GM12878 (cell line): ENCODE measurements around the gene BAIAP2L1. TPM values are rescaled to one million over a fixed set of nuclear protein-coding genes. Genes with fewer than 3 reads are reported as not detected.

Experiments used
- ATAC-seq: fragments of 200-7000 bp; cut with Tn5 transposase; 3 replicates; pipeline ENCODE4 v1.9.1; 2020; ENCODE audit warnings: mild to moderate bottlenecking, moderate library complexity
- BruUV-seq: library from RNA; stranded (reverse); fragments of 400-500 nt; replicated peaks from 2 replicates; lab custom pipeline; 2021; lab: Mats Ljungman, UMichigan
- CTCF ChIA-PET: fragments of 300-600 bp; sonication (Branson Sonifier 250); formaldehyde crosslinking; extraction: SDS; loops from one replicate; lab custom pipeline; 2021; ENCODE audit warnings: inconsistent platforms; lab: Yijun Ruan, JAX
- POLR2A ChIA-PET: fragments of 350-600 bp; formaldehyde crosslinking; extraction: SDS; loops from one replicate; lab custom pipeline; 2021; ENCODE audit warnings: inconsistent platforms; lab: Charles Lee
- RAD21 ChIA-PET: fragments of 300-600 bp; sonication (Branson Sonifier 250); formaldehyde crosslinking; loops from one replicate; lab custom pipeline; 2023; ENCODE audit warnings: antibody characterized with exemption; ENCODE audit not compliant: unreplicated experiment; lab: Charles Lee
- SMC1A ChIA-PET: fragments of 300-600 bp; sonication (Branson Sonifier 250); formaldehyde crosslinking; loops from one replicate; lab custom pipeline; 2023; ENCODE audit not compliant: unreplicated experiment, uncharacterized antibody; lab: Charles Lee
- DNase-seq: peaks from one replicate; pipeline ENCODE4 v3.0.0-alpha.2; 2011; ENCODE audit warnings: low read depth, low spot score
- FAIRE-seq: peaks from 3 replicates; lab custom pipeline; 2011; peaks lifted over from hg19 to GRCh38; lab: Jason Lieb, UNC
- H2AFZ ChIP-seq: 2 replicates; pipeline ENCODE4 v1.6.0; 2011; ENCODE audit warnings: low read depth, low read length, control low read depth; ENCODE audit not compliant: control insufficient read depth
- H3K27ac ChIP-seq: 2 replicates; pipeline ENCODE4 v1.5.1; 2011; ENCODE audit warnings: control low read depth; ENCODE audit not compliant: control insufficient read depth, insufficient read depth
- H3K27me3 ChIP-seq, 2 experiments: replicated peaks in 1 of 2; 2 replicates each; pipeline versions ENCODE4 v1.6.0 to v1.6.1; 2011; ENCODE audit warnings: low read length in 1 of 2; ENCODE audit not compliant: control insufficient read depth in 2 of 2, insufficient read depth in 2 of 2
- H3K36me3 ChIP-seq, 2 experiments: 2 replicates each; pipeline ENCODE4 v1.5.1; 2011; ENCODE audit warnings: low read length in 1 of 2; ENCODE audit not compliant: control insufficient read depth in 2 of 2, insufficient read depth in 2 of 2
- H3K4me1 ChIP-seq: 2 replicates; pipeline ENCODE4 v1.6.1; 2011; ENCODE audit warnings: mild to moderate bottlenecking, low read length, moderate library complexity, mixed read lengths; ENCODE audit not compliant: control insufficient read depth, insufficient read depth
- H3K4me2 ChIP-seq: 2 replicates; pipeline ENCODE4 v1.6.0; 2011; ENCODE audit warnings: control low read depth; ENCODE audit not compliant: control insufficient read depth, insufficient read depth
- H3K4me3 ChIP-seq: fragments of 200-600 bp; sonication (generic); 2 replicates; pipeline ENCODE4 v1.5.1; 2016
- H3K79me2 ChIP-seq: 2 replicates; pipeline ENCODE4 v1.6.0; 2011; ENCODE audit warnings: low read length; ENCODE audit not compliant: control insufficient read depth, insufficient read depth
- H3K9ac ChIP-seq: 2 replicates; pipeline ENCODE4 v1.8.0; 2011; ENCODE audit warnings: low read length, control low read depth, mixed read lengths; ENCODE audit not compliant: control insufficient read depth, insufficient read depth
- H3K9me3 ChIP-seq: replicated peaks from 3 replicates; pipeline ENCODE4 v1.5.1; 2011; ENCODE audit warnings: mild to moderate bottlenecking, low read length; ENCODE audit not compliant: control insufficient read depth, insufficient read depth
- H4K20me1 ChIP-seq: 2 replicates; pipeline ENCODE4 v1.6.0; 2011; ENCODE audit not compliant: control insufficient read depth, insufficient read depth
- BHLHE40 ChIP-seq, 2 experiments: fragments of 450-650 bp in 1 of 2; IDR thresholded peaks; 2 replicates each; pipeline ENCODE4 v1.6.1; 2011 to 2017; ENCODE audit warnings: low read depth in 2 of 2, borderline replicate concordance in 1 of 2, improper control_type of control experiment in 1 of 2, low read length in 1 of 2, mild to moderate bottlenecking in 1 of 2
- FOS ChIP-seq: IDR thresholded peaks from 3 replicates; pipeline ENCODE4 v1.6.1; 2011; ENCODE audit warnings: borderline replicate concordance; ENCODE audit not compliant: insufficient read length; ENCODE audit errors: extremely low read depth
- JUNB ChIP-seq: IDR thresholded peaks from 2 replicates; pipeline ENCODE4 v1.6.1; 2016; ENCODE audit warnings: antibody characterized with exemption, mild to moderate bottlenecking
- LARP7 ChIP-seq: fragments of 450-650 bp; IDR thresholded peaks from 2 replicates; pipeline ENCODE4 v1.6.1; 2017; ENCODE audit warnings: mild to moderate bottlenecking
- MYC ChIP-seq: IDR thresholded peaks from 2 replicates; pipeline ENCODE4 v1.6.1; 2011; ENCODE audit warnings: mild to moderate bottlenecking, low read length, moderate library complexity, inconsistent platforms; ENCODE audit not compliant: insufficient read depth, insufficient replicate concordance, insufficient read length, severe bottlenecking
- NBN ChIP-seq: fragments of 450-650 bp; IDR thresholded peaks from 2 replicates; pipeline ENCODE4 v1.6.1; 2016
- NFIC ChIP-seq: IDR thresholded peaks from 2 replicates; pipeline ENCODE4 v1.6.1; 2012; ENCODE audit warnings: low read depth, mild to moderate bottlenecking, inconsistent platforms, low read length, moderate library complexity
- POLR2AphosphoS2 ChIP-seq: IDR thresholded peaks from 2 replicates; pipeline ENCODE4 v1.6.1; 2011; ENCODE audit warnings: low read depth, mild to moderate bottlenecking, low read length, improper control_type of control experiment, moderate library complexity
- SP1 ChIP-seq: IDR thresholded peaks from one replicate; pipeline ENCODE4 v1.6.1; 2011; ENCODE audit warnings: low read depth, low read length
- TAF1 ChIP-seq: IDR thresholded peaks from 2 replicates; pipeline ENCODE4 v1.6.1; 2011; ENCODE audit warnings: mild to moderate bottlenecking, low read depth, low read length, borderline replicate concordance
- ZNF384 ChIP-seq: IDR thresholded peaks from 2 replicates; pipeline ENCODE4 v1.6.1; 2012; ENCODE audit warnings: low read depth, mild to moderate bottlenecking, low read length, improper control_type of control experiment, borderline replicate concordance
- ZSCAN29 ChIP-seq: fragments of 450-650 bp; IDR thresholded peaks from 2 replicates; pipeline ENCODE4 v1.6.1; 2017; ENCODE audit warnings: mild to moderate bottlenecking, moderate library complexity
- WGBS: methylation state at CpG from one replicate; pipeline ENCODE4 v1.1.6; 2016; ENCODE audit warnings: low lambda C conversion rate; ENCODE audit not compliant: insufficient replicate concordance, insufficient coverage; ENCODE audit errors: missing lambda C conversion rate; 5-methylcytosine and 5-hydroxymethylcytosine counted together
- in situ Hi-C: fragments of 300-500 bp; cut with MboI; formaldehyde crosslinking; loops from 9 replicates; pipeline ENCODE4 v1.14.3; 2018; ENCODE audit warnings: mixed read lengths
- intact Hi-C: fragments of 100-400 bp; cut with micrococcal nuclease; formaldehyde crosslinking; loops from one replicate; pipeline ENCODE4 v1.14.2; 2022; ENCODE audit not compliant: unreplicated experiment
- polyA plus RNA-seq, 11 experiments: library from polyadenylated mRNA; depleted of rRNA in 4 of 11; unstranded in 6 of 11; stranded (reverse) in 5 of 11; fragments of >200 nt; fragmentation: Nextera tagmentation in 4 of 11; fragmentation: Illumina TruSeq in 1 of 11; extraction: Ambion mirVana in 4 of 11; extraction: Trizol in 1 of 11; gene quantifications; 1 replicate in 1 of 11; 2 replicates in 10 of 11; pipeline versions ENCODE4 v1.2.1 to v1.2.3, GENCODE V29; 2011 to 2016; ENCODE audit warnings: inconsistent platforms in 2 of 11, missing spikeins in 2 of 11, low read depth in 1 of 11
- total RNA-seq, 4 experiments: library from RNA; depleted of rRNA in 3 of 4; stranded (reverse); fragments of >200 nt in 3 of 4; fragmentation: Illumina TruSeq in 1 of 4; extraction: Trizol in 1 of 4; gene quantifications; 2 replicates each; pipeline versions ENCODE4 v1.2.1 to v1.2.3, GENCODE V29; 2013 to 2021
- TF ChIP-seq, protein P1 (sequence below): fragments of 450-650 bp; conservative IDR thresholded peaks from 2 replicates; pipeline ENCODE4 v1.6.1; 2017; ENCODE audit warnings: mild to moderate bottlenecking, moderate library complexity
- TF ChIP-seq, protein P2 (sequence below): fragments of 450-650 bp; IDR thresholded peaks from 2 replicates; pipeline ENCODE4 v1.6.1; 2017; ENCODE audit warnings: low read depth, mild to moderate bottlenecking, moderate library complexity
- TF ChIP-seq, protein P3 (sequence below): IDR thresholded peaks from 2 replicates; pipeline ENCODE4 v1.6.1; 2012; ENCODE audit warnings: low read depth, low read length, improper control_type of control experiment
- TF ChIP-seq, protein P4 (sequence below): IDR thresholded peaks from 2 replicates; pipeline ENCODE4 v1.6.1; 2012; ENCODE audit warnings: low read depth, low read length, improper control_type of control experiment

Gene BAIAP2L1
- total and polyA plus RNA-seq, 10 of the 15 experiments (the other 5 are each of a cell fraction or from before 2014, with no cell fraction given) = 8.9 to 60.2 (median 35.7) TPM

DNA sequence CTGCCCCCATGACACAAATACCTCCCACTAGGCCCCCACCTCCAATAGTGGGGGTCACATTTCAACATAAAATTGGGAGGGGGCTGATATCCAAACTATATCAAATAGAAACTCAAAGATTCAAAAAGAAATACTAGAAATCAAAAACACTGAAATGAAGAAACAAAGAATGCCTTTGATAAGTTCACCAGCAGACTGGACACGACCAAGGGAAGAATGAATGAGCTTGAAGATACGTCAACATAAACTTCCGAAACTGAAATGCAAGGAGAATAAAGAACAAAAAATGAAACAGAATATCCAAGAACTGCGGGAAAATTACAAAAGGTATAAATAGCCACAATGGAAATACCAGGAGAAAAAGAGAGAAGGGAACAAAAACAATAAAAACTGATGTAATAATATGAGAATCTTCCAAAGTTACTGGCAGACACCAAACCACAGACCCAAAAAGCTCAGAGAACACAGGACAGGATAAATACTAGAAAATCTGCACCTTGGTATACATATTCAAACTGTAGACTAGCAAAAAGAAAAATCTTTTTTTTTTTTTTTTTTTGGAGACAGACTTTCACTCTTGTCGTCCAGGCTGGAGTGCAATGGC lies 69.9 kb downstream of the BAIAP2L1 start:
- ChIA-PET SMC1A (no interaction called here), RAD21 (no interaction called here), CTCF (interaction anchor here (1.2 kb wide), 1 partner anchor 70 kb away, joined by 4 read pairs; the partner anchor contains the start of gene BAIAP2L1), POLR2A (interaction anchor here (0.7 kb wide), 1 partner anchor 39 kb away, joined by 3 read pairs; no protein-coding TSS in a partner anchor)
- Histone ChIP-seq H3K27ac (no peak overlapping the region), H3K9ac (no peak overlapping the region), H3K9me3 (no peaks in the 10 kb centered on the region; the same call in 1 of the 3 replicates), H3K27me3 (no peaks in the 10 kb centered on the region), H3K79me2 (no peaks in the 10 kb centered on the region), H3K36me3 (no peaks in the 10 kb centered on the region; a peak in 1 of 4 replicates), H2AFZ (no peak overlapping the region; the same call in 1 of the 2 replicates), H3K4me1 (no peaks in the 10 kb centered on the region), H3K4me2 (no peak overlapping the region), H3K4me3 (no peak overlapping the region), H4K20me1 (no peaks in the 10 kb centered on the region)
- no peak for FAIRE-seq
- in situ Hi-C loops (no loop called here), intact Hi-C loops (no loop called here)
- TF ChIP-seq, protein P1, sequence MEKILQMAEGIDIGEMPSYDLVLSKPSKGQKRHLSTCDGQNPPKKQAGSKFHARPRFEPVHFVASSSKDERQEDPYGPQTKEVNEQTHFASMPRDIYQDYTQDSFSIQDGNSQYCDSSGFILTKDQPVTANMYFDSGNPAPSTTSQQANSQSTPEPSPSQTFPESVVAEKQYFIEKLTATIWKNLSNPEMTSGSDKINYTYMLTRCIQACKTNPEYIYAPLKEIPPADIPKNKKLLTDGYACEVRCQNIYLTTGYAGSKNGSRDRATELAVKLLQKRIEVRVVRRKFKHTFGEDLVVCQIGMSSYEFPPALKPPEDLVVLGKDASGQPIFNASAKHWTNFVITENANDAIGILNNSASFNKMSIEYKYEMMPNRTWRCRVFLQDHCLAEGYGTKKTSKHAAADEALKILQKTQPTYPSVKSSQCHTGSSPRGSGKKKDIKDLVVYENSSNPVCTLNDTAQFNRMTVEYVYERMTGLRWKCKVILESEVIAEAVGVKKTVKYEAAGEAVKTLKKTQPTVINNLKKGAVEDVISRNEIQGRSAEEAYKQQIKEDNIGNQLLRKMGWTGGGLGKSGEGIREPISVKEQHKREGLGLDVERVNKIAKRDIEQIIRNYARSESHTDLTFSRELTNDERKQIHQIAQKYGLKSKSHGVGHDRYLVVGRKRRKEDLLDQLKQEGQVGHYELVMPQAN = no peak
- no peak for TF ChIP-seq ZSCAN29
- no peak for TF ChIP-seq NFIC
- TF ChIP-seq FOS = no peak
- no peak for TF ChIP-seq MYC
- TF ChIP-seq, protein P2, sequence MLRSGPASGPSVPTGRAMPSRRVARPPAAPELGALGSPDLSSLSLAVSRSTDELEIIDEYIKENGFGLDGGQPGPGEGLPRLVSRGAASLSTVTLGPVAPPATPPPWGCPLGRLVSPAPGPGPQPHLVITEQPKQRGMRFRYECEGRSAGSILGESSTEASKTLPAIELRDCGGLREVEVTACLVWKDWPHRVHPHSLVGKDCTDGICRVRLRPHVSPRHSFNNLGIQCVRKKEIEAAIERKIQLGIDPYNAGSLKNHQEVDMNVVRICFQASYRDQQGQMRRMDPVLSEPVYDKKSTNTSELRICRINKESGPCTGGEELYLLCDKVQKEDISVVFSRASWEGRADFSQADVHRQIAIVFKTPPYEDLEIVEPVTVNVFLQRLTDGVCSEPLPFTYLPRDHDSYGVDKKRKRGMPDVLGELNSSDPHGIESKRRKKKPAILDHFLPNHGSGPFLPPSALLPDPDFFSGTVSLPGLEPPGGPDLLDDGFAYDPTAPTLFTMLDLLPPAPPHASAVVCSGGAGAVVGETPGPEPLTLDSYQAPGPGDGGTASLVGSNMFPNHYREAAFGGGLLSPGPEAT = no peak
- TF ChIP-seq, protein P3, sequence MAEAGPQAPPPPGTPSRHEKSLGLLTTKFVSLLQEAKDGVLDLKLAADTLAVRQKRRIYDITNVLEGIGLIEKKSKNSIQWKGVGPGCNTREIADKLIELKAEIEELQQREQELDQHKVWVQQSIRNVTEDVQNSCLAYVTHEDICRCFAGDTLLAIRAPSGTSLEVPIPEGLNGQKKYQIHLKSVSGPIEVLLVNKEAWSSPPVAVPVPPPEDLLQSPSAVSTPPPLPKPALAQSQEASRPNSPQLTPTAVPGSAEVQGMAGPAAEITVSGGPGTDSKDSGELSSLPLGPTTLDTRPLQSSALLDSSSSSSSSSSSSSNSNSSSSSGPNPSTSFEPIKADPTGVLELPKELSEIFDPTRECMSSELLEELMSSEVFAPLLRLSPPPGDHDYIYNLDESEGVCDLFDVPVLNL = no peak
- no peak for TF ChIP-seq TAF1
- TF ChIP-seq LARP7 = no peak
- TF ChIP-seq JUNB = no peak
- no peak for TF ChIP-seq POLR2AphosphoS2
- TF ChIP-seq BHLHE40 (IDR thresholded peaks at IDR 0.05; ENCODE audit: borderline replicate concordance in 1 of 2, low read depth in 2 of 2, low read length in 1 of 2) = no peak
- TF ChIP-seq, protein P4, sequence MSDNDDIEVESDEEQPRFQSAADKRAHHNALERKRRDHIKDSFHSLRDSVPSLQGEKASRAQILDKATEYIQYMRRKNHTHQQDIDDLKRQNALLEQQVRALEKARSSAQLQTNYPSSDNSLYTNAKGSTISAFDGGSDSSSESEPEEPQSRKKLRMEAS = no peak
- TF ChIP-seq SP1 = no peak
- TF ChIP-seq ZNF384 = no peak
- TF ChIP-seq NBN = no peak
- no peak for ATAC-seq
- BruUV-seq = no TSS peak
- no peak for DNase-seq
- 89% methylated on average over 4 of the region's 5 CpGs for WGBS
